ENCODE results near the gene PIP5K1B. TPM values are rescaled to one million over a fixed set of nuclear protein-coding genes. Genes with fewer than 3 reads are reported as not detected.
"Not testable (repeated sequence)": the region's sequence is repeated elsewhere in the genome, so short reads cannot be mapped to it uniquely, and the experiment has no call there.

PIP5K1B gene
- total RNA-seq, 1 donor from 2014 or later: not detected

DNA sequence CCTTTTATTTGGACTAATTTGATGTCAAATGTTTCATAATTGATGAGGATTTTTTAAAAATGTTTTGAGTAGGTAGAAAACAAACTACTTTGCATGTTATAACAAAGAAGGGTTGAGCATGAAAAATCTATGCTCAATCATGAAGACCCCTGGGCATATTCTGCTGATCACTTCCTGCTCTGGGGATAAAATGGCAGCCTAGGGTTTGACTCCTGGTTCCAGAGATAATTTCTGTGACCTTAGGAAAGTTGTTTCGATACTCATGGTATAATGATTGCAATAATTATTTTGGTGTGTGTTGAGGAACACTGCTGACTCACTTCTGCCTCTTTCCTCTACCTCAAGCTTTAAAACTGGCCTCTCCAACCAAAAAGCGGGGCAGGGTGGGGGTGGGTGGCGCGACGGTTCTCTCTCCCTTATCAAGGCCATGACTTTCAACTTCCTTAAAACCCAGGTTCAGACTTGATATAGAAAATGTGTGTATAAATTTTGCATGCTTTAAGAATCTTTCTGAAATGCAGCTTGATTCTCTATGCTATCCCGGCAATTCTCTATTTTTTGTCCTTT is 6.0 kb upstream of the PIP5K1B start:
- TF ChIP-seq, protein P1, sequence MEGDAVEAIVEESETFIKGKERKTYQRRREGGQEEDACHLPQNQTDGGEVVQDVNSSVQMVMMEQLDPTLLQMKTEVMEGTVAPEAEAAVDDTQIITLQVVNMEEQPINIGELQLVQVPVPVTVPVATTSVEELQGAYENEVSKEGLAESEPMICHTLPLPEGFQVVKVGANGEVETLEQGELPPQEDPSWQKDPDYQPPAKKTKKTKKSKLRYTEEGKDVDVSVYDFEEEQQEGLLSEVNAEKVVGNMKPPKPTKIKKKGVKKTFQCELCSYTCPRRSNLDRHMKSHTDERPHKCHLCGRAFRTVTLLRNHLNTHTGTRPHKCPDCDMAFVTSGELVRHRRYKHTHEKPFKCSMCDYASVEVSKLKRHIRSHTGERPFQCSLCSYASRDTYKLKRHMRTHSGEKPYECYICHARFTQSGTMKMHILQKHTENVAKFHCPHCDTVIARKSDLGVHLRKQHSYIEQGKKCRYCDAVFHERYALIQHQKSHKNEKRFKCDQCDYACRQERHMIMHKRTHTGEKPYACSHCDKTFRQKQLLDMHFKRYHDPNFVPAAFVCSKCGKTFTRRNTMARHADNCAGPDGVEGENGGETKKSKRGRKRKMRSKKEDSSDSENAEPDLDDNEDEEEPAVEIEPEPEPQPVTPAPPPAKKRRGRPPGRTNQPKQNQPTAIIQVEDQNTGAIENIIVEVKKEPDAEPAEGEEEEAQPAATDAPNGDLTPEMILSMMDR (conservative IDR thresholded peaks at IDR 0.05; ENCODE audit: low read depth, low read length): no peak
- DNase-seq (ENCODE audit: low read depth): no peak
- H3K4me3 ChIP-seq (ENCODE audit: low read depth, low read length): no peak overlapping the region

DNA sequence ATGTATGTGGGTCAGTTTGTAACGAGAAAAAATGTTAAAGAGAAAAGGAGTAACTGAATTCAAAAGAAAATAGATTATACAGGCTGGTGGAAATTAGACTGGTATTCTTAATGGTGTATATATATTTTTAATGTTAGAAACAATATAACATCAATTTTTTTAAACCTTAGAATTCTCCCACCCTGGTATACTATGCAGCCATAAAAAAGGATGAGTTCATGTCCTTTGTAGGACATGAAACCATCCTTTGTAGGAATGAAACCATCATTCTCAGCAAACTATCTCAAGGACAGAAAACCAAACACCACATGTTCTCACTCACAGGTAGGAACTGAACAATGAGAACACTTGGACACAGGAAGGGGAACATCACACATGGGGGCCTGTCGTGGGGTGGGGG is 5.4 kb upstream of the PIP5K1B start:
- not testable (repeated sequence) for H3K4me3 ChIP-seq (ENCODE audit: low read depth, low read length); DNase-seq (ENCODE audit: low read depth)

DNA sequence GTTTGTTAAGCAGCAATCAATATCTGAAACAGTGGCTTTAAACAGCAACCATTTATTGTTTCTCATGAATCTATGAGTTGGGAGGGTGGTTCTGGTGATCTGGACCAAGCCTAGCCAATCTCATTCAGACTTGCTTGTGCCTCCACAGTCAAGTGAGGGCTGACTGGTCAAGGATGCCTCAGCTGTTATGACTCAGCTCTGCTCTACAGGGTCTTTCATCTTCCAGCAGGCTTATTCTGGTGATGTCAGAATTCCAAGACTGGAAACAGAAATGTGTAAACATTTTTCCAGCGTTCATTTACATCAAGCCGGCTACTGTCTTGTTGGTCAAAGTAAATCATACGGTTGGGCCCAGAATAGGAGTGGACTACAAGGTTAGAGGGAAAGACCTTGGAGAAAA is 2.5 kb upstream of the PIP5K1B start:
- TF ChIP-seq, protein P1 (conservative IDR thresholded peaks at IDR 0.05; ENCODE audit: low read depth, low read length): no peak
- no peak for DNase-seq (ENCODE audit: low read depth)

DNA sequence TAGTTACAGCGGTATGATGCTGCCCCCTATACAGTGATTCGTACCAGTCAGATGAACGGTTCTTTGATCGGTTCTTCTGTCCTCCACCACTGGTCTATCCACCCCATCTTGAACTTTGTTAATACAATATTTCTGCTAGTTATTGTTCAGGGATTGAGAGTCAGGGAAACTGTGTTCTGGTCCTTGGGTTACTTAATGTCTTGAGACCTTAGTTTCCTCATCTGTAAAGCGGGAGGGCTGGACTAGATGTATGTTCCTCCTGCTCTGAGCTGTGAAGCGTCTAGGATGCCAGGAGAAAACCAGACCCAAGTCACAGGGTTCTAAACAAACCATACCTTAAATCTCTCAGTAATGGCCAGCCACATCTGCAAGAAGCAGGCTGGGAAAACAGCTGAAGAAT is 1.4 kb upstream of the PIP5K1B start:
- no peak for DNase-seq (ENCODE audit: low read depth)
- no peak overlapping the region for H3K4me3 ChIP-seq (ENCODE audit: low read depth, low read length)
- TF ChIP-seq, protein P1 (conservative IDR thresholded peaks at IDR 0.05; ENCODE audit: low read depth, low read length): no peak

More for the DNA sequence above, 2.5 kb upstream of the PIP5K1B start:
- no peak overlapping the region for H3K4me3 ChIP-seq (ENCODE audit: low read depth, low read length)

DNA sequence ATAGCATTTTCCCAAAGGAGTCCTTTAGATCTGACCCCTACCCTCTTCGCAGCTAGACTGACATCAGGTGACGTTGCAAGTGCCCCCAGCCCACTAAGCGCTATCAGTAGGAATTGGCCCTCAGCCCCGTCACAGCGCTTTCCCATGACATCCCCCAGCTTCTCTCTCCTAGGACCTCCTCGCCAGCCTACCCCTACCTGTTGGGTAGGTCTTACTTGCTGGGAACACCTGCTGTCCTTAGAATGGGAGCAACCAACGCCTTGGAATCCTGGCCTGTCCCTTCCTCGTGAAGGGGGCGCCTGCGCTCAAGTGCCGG is 584 bp upstream of the PIP5K1B start:
- DNase-seq (ENCODE audit: low read depth): no peak
- TF ChIP-seq, protein P1 (conservative IDR thresholded peaks at IDR 0.05; ENCODE audit: low read depth, low read length): no peak
- H3K4me3 ChIP-seq (ENCODE audit: low read depth, low read length): peak overlapping the region; percentile 52

DNA sequence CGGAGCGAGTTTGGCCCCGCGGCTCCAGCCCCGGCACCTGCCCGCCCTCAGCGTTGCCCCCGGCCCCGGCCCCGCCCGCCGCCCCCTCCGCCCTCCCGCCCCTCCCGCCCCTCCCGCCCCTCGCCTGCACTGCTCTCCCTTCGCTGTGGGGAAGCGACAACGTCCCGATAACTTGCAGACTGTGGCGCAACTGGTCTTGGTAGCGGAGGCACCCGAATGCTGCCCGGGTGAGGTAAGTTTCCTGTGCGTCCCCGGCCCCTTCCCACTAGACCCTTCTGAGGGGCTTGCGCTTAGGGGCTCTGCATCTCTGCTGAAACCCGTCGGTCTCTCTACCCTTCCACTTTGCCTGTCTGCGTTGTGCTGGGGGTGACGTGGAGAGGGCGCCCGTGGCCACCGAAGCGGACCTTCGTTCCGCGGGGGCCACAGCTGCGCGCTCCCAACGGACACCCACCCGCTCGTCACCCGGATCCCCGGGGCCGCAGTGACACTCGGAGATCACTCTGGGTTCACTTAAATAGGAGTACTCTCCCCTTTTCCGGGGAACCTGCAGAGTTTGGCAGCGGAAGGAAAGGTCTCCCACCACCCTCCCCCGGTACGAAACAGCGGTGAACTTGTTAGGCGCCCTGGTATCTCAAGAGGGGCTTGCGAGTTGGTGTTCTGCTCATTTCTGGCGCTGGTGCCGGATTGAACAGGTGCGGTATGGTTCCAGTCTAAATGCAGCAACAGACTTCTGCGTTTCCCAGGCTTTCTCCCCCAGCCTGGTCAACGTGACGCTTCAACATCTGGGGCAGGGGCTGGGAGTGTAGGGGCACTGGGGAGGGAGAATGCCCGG is 707 bp downstream of the PIP5K1B start:
- H3K4me3 ChIP-seq (ENCODE audit: low read depth, low read length): peak overlapping the region; percentile 52
- DNase-seq (ENCODE audit: low read depth): no peak
- TF ChIP-seq, protein P1 (conservative IDR thresholded peaks at IDR 0.05; ENCODE audit: low read depth, low read length): no peak

DNA sequence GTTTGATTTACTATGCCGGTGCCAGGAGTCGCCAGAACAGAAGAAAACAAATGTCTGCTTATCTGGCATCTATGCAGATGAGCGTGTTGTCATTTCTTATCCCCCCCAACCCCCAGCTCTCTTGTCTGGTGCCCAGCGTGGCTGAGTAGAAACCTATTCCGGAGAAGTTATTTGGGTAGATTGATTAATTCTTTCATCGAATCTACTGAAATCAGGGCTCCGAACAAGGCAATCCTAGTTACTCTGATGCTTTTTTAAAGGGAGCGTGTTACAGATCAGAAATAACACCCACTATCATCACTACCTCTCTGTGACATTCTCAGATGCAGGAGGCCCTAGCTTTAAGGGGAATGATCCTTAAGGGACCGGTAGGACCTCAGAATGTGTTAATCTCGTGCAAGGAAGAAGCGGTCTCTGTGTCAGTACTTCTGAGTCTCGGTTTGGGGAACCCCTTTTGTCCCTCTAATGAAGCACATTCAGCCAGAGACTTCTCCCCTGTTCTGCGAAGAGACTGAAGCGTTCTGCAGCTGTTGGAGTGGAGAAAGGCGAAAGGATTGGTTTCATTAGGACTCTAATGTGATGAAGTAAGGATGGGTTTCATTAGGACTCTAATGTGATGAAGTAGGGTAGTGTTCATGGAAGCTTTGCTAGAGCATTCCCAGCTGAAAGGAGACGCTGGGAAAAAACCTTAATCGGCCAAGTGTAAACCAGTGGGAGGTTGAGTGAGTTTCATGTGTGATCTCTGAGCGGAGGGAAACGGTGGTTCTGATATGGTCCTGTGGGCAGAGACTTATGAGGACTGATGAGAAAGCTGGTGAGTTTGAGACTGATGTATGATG is 1.5 kb downstream of the PIP5K1B start:
- DNase-seq (ENCODE audit: low read depth): no peak
- H3K4me3 ChIP-seq (ENCODE audit: low read depth, low read length): no peak overlapping the region
- TF ChIP-seq, protein P1 (conservative IDR thresholded peaks at IDR 0.05; ENCODE audit: low read depth, low read length): no peak

Data from epithelial cell of proximal tubule (primary cell).